ENCODE results near the gene ZNF683.

ZNF683 gene

GRCh38 chr1:26410706-26411623, 38.4 kb upstream of the ZNF683 start, which contains the start of gene LIN28A:
Gene LIN28A (plus strand): TSS chr1:26410817. CDS start chr1:26410892, 75 bp downstream.
- H3K4me3 ChIP-seq (replicated peaks in 1 of 2; ENCODE audit: low read depth in 2 of 2, low read length in 2 of 2) = no peak within 1 kb of the TSS
- no peak for DNase-seq (ENCODE audit: low read depth in 2 of 2)
- no peak for TF ChIP-seq CTCF (IDR thresholded peaks at IDR 0.05; ENCODE audit: low read depth, low read length)

GRCh38 chr1:26409191-26409807, 36.7 kb upstream of the ZNF683 start:
- H3K4me3 ChIP-seq (replicated peaks in 1 of 2; ENCODE audit: low read depth in 2 of 2, low read length in 2 of 2) = no peak overlapping the region
- TF ChIP-seq CTCF (IDR thresholded peaks at IDR 0.05; ENCODE audit: low read depth, low read length) = no peak
- DNase-seq (ENCODE audit: low read depth in 2 of 2) = no peak

GRCh38 chr1:26408604-26409003, 36.1 kb upstream of the ZNF683 start:
- no peak overlapping the region for H3K4me3 ChIP-seq (replicated peaks in 1 of 2; ENCODE audit: low read depth in 2 of 2, low read length in 2 of 2)
- TF ChIP-seq CTCF (IDR thresholded peaks at IDR 0.05; ENCODE audit: low read depth, low read length) = no peak

GRCh38 chr1:26405281-26405915, 32.8 kb upstream of the ZNF683 start:
- DNase-seq (ENCODE audit: low read depth in 2 of 2) = peak; percentile 32 to 66

More at GRCh38 chr1:26408604-26409003, 36.1 kb upstream of the ZNF683 start:
- peak; percentile 79 to 84 for DNase-seq (ENCODE audit: low read depth in 2 of 2)

GRCh38 chr1:26404641-26405040, 32.1 kb upstream of the ZNF683 start:
- TF ChIP-seq CTCF (IDR thresholded peaks at IDR 0.05; ENCODE audit: low read depth, low read length) = no peak
- DNase-seq (ENCODE audit: low read depth in 2 of 2) = peak in 1 of 2 donors; percentile 59

More at GRCh38 chr1:26405281-26405915, 32.8 kb upstream of the ZNF683 start:
- no peak for TF ChIP-seq CTCF (IDR thresholded peaks at IDR 0.05; ENCODE audit: low read depth, low read length)
- H3K4me3 ChIP-seq (replicated peaks in 1 of 2; ENCODE audit: low read depth in 2 of 2, low read length in 2 of 2) = no peak overlapping the region

GRCh38 chr1:26403656-26404055, 31.1 kb upstream of the ZNF683 start:
- no peak for DNase-seq (ENCODE audit: low read depth in 2 of 2)
- TF ChIP-seq CTCF (IDR thresholded peaks at IDR 0.05; ENCODE audit: low read depth, low read length) = no peak
- no peak overlapping the region for H3K4me3 ChIP-seq (replicated peaks in 1 of 2; ENCODE audit: low read depth in 2 of 2, low read length in 2 of 2)

More at GRCh38 chr1:26404641-26405040, 32.1 kb upstream of the ZNF683 start:
- H3K4me3 ChIP-seq (replicated peaks in 1 of 2; ENCODE audit: low read depth in 2 of 2, low read length in 2 of 2) = no peak overlapping the region
